8988T (cell line): ENCODE data around the gene RNF183.
"Not testable (repeated sequence)": the region's sequence is repeated elsewhere in the genome, so short reads cannot be mapped to it uniquely, and the experiment has no call there.

Experiments
- DNase-seq: peaks from one replicate; pipeline ENCODE4 v3.0.0; 2011

Gene RNF183

GRCh38 chr9:113269871-113270270 lies 33.3 kb downstream of the RNF183 start:
- DNase-seq: no peak

GRCh38 chr9:113269355-113269754 lies 33.8 kb downstream of the RNF183 start:
- no peak for DNase-seq

GRCh38 chr9:113267911-113268566 lies 35.1 kb downstream of the RNF183 start:
- DNase-seq: no peak

- DNase-seq: no peak
These were observed 37.0 kb downstream of the RNF183 start for GRCh38 chr9:113266174-113266573.

- no peak for DNase-seq
These were observed 41.1 kb downstream of the RNF183 start for GRCh38 chr9:113261917-113262671.

GRCh38 chr9:113258282-113258681 lies 44.9 kb downstream of the RNF183 start:
- no peak for DNase-seq

GRCh38 chr9:113257863-113258262 lies 45.3 kb downstream of the RNF183 start:
- no peak for DNase-seq

GRCh38 chr9:113255438-113255837 lies 47.7 kb downstream of the RNF183 start:
- DNase-seq: no peak

GRCh38 chr9:113254991-113255390 lies 48.2 kb downstream of the RNF183 start:
- no peak for DNase-seq

- DNase-seq: no peak
These were observed 52.4 kb downstream of the RNF183 start for GRCh38 chr9:113250807-113251206.

- DNase-seq: not testable (repeated sequence)
These were observed 53.5 kb downstream of the RNF183 start for GRCh38 chr9:113249661-113250060.

- no peak for DNase-seq
These were observed 55.5 kb downstream of the RNF183 start for GRCh38 chr9:113247640-113248039.
